Measurements from ENCODE around the gene SRMS.

Gene SRMS

DNA sequence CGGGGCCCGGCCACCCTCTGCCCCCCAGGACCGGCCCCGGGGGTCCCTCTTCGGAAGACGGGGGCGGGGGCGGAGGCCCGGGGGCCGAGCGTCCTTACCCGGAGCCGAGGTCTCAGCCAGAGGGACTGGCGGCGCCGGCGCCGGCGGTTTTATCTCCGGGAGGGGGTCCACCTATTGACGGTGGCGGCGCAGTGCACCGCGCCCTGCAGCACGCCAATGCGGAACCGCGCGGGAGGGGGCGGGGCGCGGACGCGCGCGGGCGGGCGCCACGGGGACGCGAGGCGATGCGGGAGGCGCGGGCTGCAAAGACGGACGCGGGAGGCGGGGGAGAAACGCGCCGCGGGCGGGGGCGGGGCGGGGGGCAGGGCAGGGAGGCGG lies 48.6 kb downstream of the SRMS start, which contains the start of gene EEF1A2:
Gene EEF1A2 (minus strand): TSS at position 124 of the 378 bp plus-strand sequence. CDS start 1,320 bp downstream, outside the sequence.
- no peak for DNase-seq

DNA sequence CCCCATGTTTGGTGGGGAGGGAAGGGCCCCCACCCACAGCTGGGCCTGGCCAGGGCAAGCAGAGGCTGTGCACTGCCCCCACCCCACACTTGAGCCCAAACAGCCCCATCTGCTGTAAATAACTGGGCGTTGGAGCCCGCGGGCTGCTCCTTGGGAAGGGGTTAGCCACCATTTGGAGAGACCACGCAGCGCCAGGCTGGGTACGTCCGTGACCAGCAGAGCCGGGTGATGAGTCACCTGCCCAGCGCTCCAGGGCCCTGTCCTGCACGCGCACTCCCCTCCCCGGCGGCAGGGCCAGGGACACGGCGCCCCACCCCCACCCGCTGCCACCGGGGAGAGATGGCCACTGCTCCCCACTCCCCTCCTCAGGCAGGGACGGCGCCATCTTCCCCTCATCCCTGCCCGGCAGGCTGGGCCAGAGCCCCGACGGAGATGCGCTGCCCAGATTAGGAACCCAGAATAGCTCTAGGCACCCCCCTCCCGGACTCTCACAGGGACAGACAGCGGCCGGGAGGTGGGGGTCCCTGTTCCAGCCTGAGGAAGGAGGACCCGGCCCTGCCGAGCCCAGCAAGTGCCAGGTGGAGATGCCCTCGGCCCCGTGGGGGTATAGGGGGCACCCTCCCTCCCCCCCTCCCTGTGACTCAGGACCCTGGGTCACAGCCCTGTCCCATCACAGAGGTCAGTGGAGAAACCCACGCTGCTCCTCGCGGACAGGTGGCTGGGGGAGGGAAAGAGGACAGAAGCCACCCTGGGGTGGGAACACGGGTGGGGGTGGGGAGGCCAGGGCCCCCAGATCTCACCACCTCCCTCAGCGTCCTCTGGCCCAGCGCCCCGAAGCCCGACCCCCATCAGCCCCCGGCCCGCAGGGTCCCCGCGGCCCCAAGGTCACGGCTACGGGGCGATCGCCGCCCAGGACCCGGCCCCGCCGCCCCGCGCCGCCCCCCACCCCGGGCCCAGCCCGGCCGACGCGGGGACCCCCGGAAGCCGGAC lies 49.3 kb downstream of the SRMS start:
- no peak for DNase-seq

DNA sequence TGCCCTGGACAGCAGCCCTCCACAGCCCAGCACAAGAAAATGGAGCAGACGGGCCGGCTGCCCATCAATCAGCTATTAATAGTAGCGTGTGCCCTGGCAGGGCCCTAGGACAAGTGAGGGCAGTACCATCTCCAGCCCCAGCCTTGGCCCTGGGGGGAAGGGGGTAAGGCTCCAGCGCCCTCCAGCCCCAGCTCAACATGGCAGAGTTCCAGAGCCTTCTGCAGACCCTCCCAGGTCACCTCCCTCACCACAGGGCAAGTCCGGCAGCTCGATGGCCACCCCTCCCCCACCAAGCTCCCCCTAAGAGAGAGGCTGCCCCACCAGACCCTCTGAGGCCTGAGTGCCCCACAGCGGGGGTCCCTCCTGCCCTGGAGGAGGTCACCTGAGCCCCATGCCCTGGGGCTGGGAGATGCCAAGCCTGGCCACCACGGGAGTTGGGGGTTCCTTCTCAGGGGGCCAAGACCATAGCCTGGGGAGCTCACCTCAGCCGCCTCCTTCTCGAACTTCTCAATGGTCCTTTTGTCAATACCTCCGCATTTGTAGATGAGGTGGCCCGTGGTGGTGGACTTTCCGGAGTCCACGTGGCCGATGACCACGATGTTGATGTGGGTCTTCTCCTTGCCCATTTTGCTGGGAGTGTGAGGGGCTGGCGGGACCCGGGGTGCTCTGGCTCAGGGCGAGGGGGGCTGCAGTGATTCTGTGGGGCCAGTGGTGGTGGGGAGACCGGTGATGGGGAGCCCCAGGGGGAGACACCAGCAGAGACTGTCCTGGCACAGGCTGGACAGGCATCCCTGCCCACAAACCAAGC lies 50.2 kb downstream of the SRMS start:
- no peak for DNase-seq

DNA sequence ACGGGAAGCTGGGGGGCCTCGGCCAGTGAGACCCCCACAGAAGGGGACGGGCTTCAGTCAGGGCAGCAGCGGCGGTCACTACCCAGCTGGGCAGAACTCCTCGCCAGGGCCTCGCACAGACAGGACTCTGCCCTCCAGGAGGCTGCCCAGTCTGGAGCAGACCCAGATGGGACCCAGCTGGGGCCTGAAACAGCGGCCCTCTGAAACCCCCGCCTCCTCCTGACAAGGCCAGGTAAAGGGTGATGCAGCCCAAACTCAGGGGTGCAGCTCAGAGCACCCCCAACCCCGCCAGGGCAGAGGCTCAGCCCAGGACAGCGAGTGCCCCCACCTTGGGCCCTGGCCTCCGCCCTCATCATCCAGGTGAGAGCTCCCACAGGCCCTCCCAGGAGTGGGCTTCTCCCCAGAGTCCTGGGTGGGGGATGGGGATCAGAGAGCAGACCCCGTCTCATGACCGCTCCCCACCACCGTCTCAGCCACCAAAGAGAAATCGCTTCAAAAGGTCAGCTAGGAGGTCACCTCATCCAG lies 50.9 kb downstream of the SRMS start:
- no peak for DNase-seq

DNA sequence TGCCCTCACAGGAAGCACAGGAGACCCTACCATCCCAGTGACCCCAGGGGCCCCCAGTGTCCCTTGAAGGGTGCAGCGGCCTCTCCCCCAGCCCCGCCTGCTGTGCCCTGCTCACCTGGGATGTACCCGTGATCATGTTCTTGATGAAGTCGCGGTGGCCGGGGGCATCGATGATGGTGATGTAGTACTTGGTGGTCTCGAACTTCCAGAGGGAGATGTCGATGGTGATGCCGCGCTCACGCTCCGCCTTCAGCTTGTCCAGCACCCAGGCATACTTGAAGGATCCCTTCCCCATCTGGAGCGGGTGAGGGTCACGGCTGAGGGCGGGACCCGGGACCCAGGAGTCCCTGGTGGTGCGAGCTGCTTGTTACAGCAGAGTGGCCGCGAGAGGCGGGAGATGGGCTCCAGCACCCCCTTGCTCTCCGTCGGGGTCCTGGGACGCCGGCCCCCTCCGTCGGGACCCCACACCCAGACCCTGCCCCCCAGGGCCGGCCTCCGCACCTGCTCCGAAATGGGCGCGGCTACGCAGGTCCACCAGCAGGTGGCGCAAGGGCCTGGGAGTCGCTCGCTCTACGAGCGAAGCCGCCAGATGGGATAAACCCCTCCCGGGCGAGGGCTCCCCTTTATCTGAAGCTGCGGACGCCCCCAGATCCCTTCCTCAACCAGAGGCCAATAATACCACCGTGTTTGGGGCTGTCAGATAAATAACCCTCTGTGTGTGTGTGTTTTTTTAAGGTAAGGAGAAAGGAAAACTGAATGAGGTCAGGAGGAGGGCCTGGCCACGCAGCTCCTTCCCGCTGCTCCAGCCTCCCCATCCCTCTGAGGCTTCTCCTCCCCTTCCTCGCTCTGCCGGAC lies 51.6 kb downstream of the SRMS start:
- DNase-seq, result no peak

DNA sequence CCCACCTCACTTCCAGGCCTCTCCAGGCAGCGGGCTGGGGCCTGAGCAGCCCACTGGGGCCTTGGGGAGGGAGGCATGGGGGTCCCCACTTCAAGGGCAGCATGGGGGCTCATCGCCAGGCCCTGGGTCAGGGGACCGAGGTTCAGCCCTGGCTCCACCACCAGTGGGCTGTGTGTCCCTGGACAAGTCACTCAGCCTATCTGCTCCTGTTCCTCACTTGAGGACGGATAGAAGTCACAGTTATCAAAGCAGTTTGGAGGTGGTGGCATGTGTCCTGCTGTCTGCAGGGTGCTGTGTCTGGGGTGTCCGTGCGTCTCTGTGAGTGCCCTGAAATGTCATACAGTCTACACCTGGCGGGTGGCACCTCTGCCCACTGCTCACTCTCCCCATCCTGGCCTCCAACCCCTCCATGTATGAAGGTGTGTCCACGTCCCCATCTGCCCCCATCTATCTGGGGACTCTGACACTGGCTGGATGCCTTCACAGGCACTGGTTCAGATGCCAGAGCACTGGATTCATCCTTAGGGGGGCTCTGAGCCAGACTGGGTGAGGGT lies 52.3 kb downstream of the SRMS start:
- no peak for DNase-seq

DNA sequence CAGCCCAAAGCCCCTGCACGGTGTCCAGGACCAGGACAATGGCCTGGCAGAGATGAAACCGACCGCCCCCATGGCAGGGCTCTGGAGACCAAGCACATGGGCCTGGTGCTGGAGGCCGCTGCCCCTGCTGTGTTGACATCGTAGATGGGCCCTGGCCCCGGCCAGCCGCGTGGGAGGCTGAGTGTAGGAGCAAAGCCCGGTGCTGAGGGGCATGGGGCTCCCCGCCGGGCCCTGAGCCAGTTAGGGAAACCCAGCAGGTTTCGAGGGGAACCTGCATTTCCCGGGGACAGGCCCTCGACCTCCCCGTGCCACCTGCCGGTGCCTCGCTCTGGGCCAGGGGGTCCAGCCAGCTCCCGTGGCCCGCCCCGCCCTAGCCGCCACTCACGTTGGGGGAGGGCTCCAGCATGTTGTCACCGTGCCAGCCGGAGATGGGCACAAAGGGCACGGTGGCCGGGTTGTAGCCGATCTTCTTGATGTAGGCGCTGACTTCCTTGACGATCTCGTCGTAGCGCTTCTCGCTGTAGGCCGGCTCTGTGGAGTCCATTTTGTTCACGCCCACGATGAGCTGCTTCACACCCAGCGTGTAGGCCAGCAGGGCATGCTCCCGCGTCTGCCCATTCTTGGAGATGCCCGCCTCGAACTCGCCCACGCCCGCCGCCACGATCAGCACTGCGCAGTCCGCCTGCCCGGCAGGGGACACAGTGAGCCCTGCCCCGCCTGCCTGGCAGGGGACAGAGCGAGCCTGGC lies 53.0 kb downstream of the SRMS start:
- no peak for DNase-seq

DNA sequence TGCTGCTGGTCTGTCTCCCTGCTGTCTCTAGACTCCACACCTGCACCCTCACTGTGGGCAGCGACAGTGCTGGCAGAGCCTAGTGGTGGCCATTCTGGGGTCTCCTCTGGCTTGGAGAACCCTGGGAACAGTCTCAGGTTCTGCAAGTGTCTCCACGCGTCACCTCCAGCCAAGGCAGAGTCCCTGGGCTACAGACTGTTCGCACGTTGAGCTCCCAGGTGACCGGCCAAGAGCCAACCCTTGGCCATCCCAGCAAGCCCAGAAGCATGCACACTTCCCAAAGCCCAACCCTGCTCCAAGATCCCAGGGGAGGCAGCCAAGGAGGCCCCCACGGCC lies 53.5 kb downstream of the SRMS start:
- DNase-seq, result no peak

DNA sequence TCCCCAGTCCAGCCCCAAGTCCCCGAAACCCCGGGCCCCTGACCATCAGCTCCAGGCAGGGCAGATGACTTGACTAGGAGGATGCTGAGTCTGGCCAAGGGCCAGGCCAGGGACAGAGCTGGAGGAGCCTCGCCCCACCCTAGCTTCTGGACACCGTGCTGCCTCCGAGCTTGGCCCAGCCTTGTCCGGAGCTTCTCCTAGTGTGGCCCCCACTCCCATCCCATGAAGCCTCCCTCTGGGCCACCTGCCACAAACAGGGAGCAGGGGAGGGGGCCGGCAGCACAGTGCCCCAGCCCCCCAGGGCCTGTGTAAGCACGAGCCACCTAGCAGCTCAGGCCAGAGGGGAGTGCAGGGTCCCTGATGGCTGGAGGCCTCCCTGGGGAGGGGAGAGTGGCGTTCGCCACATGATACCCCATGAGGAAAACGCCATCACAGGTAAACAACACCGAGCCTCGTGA lies 54.0 kb downstream of the SRMS start:
- DNase-seq, result no peak

DNA sequence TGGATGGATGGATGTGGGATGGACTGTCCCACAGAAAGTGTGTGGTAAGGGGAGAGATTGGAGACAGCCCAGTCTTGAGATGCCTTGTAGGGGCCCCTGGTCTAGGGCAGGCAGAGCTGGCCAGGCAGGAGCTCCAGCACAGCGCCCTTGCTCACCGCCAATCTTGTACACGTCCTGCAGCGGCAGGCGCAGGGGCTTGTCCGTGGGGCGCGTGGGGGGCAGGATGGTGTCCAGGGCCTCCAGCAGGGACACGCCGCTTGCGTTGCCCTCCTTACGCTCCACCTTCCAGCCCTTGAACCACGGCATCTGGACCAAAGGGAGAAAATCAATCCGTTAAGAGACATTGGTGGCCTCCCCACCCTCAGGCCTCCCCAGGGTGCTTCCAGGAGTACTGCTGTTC lies 54.6 kb downstream of the SRMS start:
- no peak for DNase-seq

DNA sequence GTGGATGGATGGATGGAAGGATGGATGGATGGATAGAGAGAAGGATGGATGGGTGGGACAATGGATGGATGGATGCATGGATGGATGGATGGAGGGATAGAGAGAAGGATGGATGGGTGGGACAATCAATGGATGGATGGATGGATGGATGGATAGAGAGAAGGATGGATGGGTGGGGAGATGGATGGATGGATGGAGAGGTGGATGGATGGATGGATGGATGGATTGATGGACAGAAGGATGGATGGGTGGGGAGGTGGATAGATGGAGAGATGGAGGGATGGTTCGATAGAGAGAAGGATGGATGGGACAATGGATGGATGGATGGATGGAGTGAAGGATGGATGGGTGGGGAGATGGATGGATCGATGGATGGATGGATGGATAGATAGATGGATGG lies 55.0 kb downstream of the SRMS start:
- DNase-seq, result no peak

DNA sequence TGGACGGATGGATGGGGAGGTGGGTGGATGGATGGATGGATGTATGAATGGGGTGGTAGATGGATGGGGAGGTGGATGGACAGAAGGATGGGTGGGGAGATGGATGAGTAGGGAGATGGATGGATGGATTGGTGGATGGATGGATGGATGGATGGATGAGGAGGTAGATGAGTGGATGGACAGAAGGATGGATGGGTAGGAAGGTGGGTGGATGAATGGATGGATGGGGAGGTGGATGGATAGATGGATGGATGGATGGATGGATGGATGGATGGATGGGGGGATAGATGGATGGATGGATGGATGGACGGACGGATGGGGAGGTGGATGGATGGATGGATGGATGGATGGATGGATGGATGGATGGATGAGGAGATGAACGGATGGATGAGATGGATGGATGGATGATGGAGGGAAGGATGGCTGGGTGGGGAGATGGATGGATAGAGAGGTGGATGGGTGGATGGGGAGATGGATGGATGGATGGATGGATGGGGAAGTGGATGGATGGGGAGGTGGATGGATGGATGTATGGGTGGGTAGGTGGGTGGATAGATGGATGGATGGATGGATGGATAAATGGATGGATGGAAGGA lies 55.8 kb downstream of the SRMS start:
- no peak for DNase-seq

DNA sequence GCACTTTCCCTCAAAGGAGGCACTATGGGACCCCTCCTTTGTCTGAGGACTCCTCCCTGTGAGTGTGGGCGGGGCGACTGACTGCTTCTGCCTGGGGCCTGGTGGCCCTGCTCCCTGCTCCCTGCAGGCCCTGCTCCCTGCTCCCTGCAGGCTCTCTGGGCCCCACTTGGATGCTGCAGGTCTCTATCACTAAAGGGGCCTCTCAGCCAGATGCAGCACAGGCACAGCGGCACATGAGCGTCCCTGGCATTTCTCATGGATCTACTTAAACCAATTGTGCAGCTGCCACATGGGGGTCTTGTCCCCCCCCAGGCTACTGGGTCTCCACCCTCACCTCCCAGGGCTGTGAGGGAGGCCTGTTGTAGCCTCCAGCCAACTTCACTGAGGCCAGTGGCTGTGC lies 56.5 kb downstream of the SRMS start:
- DNase-seq, result no peak
